KMS-11 (cell line): Measurements from ENCODE around the gene GCNA.
A peak's percentile ranks its signal among the peaks of the same experiment; 100 is the strongest.
"Not testable (repeated sequence)": the region's sequence is repeated elsewhere in the genome, so short reads cannot be mapped to it uniquely, and the experiment has no call there.

Source experiments
- H2AFZ ChIP-seq: fragments of 200-600 bp; sonication (generic); 2 replicates; pipeline ENCODE4 v1.6.1; 2016; ENCODE audit warnings: antibody characterized with exemption, mixed run types, low read depth
- H3K27ac ChIP-seq: fragments of 200-600 bp; sonication (generic); 2 replicates; pipeline ENCODE4 v1.6.1; 2016; ENCODE audit warnings: mild to moderate bottlenecking, mixed run types
- H3K27me3 ChIP-seq: fragments of 200-600 bp; sonication (generic); 2 replicates; pipeline ENCODE4 v1.6.1; 2017; ENCODE audit warnings: mild to moderate bottlenecking, low read depth, mixed run types, moderate library complexity; ENCODE audit not compliant: insufficient read depth
- H3K36me3 ChIP-seq: fragments of 200-600 bp; sonication (generic); 2 replicates; pipeline ENCODE4 v1.6.1; 2017; ENCODE audit warnings: mild to moderate bottlenecking, mixed run types; ENCODE audit not compliant: insufficient read depth
- H3K4me1 ChIP-seq: fragments of 200-600 bp; sonication (generic); 2 replicates; pipeline ENCODE4 v1.6.1; 2016; ENCODE audit warnings: mild to moderate bottlenecking, low read depth, mixed run types; ENCODE audit not compliant: poor library complexity, severe bottlenecking
- H3K4me2 ChIP-seq: fragments of 200-600 bp; sonication (generic); 2 replicates; pipeline ENCODE4 v1.7.0; 2016; ENCODE audit warnings: mild to moderate bottlenecking, mixed run types
- H3K4me3 ChIP-seq: fragments of 200-600 bp; sonication (generic); IDR thresholded peaks from 2 replicates; pipeline ENCODE4 v1.6.1; 2017; ENCODE audit warnings: low read depth, low read length, mixed read lengths; ENCODE audit not compliant: insufficient read depth
- H3K79me2 ChIP-seq: fragments of 200-600 bp; sonication (generic); 2 replicates; pipeline ENCODE4 v1.6.1; 2016; ENCODE audit warnings: low read depth, mixed run types; ENCODE audit not compliant: insufficient read depth
- H3K9ac ChIP-seq: fragments of 200-600 bp; sonication (generic); 2 replicates; pipeline ENCODE4 v1.6.1; 2016; ENCODE audit warnings: mild to moderate bottlenecking, mixed run types
- H4K20me1 ChIP-seq: fragments of 200-600 bp; sonication (generic); 2 replicates; pipeline ENCODE4 v1.6.1; 2016; ENCODE audit warnings: mild to moderate bottlenecking, mixed run types; ENCODE audit not compliant: insufficient read depth
- TF ChIP-seq, protein P1 (sequence below): fragments of 200-600 bp; sonication (generic); conservative IDR thresholded peaks from 2 replicates; pipeline ENCODE4 v1.6.1; 2017; ENCODE audit warnings: low read depth, mild to moderate bottlenecking, antibody characterized with exemption, low read length, moderate library complexity, mixed read lengths

Gene GCNA

GRCh38 chrX:71640002-71640401, 61.8 kb downstream of the GCNA start:
- H3K36me3 ChIP-seq: no peaks in the 10 kb centered on the region
- no peak overlapping the region for H3K4me2 ChIP-seq
- H4K20me1 ChIP-seq: no peaks in the 10 kb centered on the region
- H3K9ac ChIP-seq: no peak overlapping the region
- no peaks in the 10 kb centered on the region for H3K79me2 ChIP-seq
- no peaks in the 10 kb centered on the region for H3K4me1 ChIP-seq
- TF ChIP-seq, protein P1, sequence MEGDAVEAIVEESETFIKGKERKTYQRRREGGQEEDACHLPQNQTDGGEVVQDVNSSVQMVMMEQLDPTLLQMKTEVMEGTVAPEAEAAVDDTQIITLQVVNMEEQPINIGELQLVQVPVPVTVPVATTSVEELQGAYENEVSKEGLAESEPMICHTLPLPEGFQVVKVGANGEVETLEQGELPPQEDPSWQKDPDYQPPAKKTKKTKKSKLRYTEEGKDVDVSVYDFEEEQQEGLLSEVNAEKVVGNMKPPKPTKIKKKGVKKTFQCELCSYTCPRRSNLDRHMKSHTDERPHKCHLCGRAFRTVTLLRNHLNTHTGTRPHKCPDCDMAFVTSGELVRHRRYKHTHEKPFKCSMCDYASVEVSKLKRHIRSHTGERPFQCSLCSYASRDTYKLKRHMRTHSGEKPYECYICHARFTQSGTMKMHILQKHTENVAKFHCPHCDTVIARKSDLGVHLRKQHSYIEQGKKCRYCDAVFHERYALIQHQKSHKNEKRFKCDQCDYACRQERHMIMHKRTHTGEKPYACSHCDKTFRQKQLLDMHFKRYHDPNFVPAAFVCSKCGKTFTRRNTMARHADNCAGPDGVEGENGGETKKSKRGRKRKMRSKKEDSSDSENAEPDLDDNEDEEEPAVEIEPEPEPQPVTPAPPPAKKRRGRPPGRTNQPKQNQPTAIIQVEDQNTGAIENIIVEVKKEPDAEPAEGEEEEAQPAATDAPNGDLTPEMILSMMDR: no peak
- H3K4me3 ChIP-seq: no peak overlapping the region
- no peak overlapping the region for H2AFZ ChIP-seq
- no peaks in the 10 kb centered on the region for H3K27me3 ChIP-seq
- no peak overlapping the region for H3K27ac ChIP-seq

- not testable (repeated sequence) for H3K4me2 ChIP-seq, H2AFZ ChIP-seq
Observed at GRCh38 chrX:71644406-71644805, 66.2 kb downstream of the GCNA start.

GRCh38 chrX:71650333-71650969, 72.2 kb downstream of the GCNA start:
- Histone ChIP-seq H3K36me3 (no peaks in the 10 kb centered on the region), H3K4me2 (no peak overlapping the region), H3K4me1 (no peaks in the 10 kb centered on the region), H3K4me3 (no peak overlapping the region), H3K27ac (no peak overlapping the region), H3K9ac (no peak overlapping the region), H3K27me3 (no peaks in the 10 kb centered on the region), H3K79me2 (no peaks in the 10 kb centered on the region), H4K20me1 (no peaks in the 10 kb centered on the region), H2AFZ (no peak overlapping the region)
- TF ChIP-seq, protein P1: no peak

More at GRCh38 chrX:71644406-71644805, 66.2 kb downstream of the GCNA start:
- H3K36me3 ChIP-seq, H3K79me2 ChIP-seq, H3K4me1 ChIP-seq, H3K9ac ChIP-seq, H3K4me3 ChIP-seq, H3K27me3 ChIP-seq, H4K20me1 ChIP-seq, H3K27ac ChIP-seq: not testable (repeated sequence)

- Histone ChIP-seq H4K20me1 (no peaks in the 10 kb centered on the region), H2AFZ (no peak overlapping the region)
Observed at GRCh38 chrX:71652405-71652804, 74.2 kb downstream of the GCNA start.

GRCh38 chrX:71653344-71653743, 75.1 kb downstream of the GCNA start:
- Histone ChIP-seq H3K4me2 (no peak overlapping the region), H3K4me1 (no peaks in the 10 kb centered on the region)

More at GRCh38 chrX:71652405-71652804, 74.2 kb downstream of the GCNA start:
- H3K79me2 ChIP-seq: no peaks in the 10 kb centered on the region
- no peaks in the 10 kb centered on the region for H3K4me1 ChIP-seq
- H3K9ac ChIP-seq: no peak overlapping the region
- H3K27ac ChIP-seq: no peak overlapping the region
- TF ChIP-seq, protein P1: peak; percentile 59
- no peaks in the 10 kb centered on the region for H3K36me3 ChIP-seq
- H3K27me3 ChIP-seq: no peaks in the 10 kb centered on the region
- no peak overlapping the region for H3K4me3 ChIP-seq
- no peak overlapping the region for H3K4me2 ChIP-seq

More at GRCh38 chrX:71653344-71653743, 75.1 kb downstream of the GCNA start:
- TF ChIP-seq, protein P1: no peak
- no peaks in the 10 kb centered on the region for H4K20me1 ChIP-seq
- H3K9ac ChIP-seq: no peak overlapping the region
- no peak overlapping the region for H3K27ac ChIP-seq
- no peak overlapping the region for H2AFZ ChIP-seq
- H3K36me3 ChIP-seq: no peaks in the 10 kb centered on the region
- no peak overlapping the region for H3K4me3 ChIP-seq
- H3K27me3 ChIP-seq: no peaks in the 10 kb centered on the region
- no peaks in the 10 kb centered on the region for H3K79me2 ChIP-seq
